GM12873 (cell line): ENCODE data around the gene DENND2C.

Experiments
- TF ChIP-seq, protein P1 (sequence below): IDR thresholded peaks from 2 replicates; pipeline ENCODE4 v1.5.1; 2012; ENCODE audit warnings: low read depth, mild to moderate bottlenecking, moderate library complexity, low read length, control low read depth; ENCODE audit not compliant: insufficient read depth; ENCODE audit errors: missing control alignments

DENND2C gene

DNA sequence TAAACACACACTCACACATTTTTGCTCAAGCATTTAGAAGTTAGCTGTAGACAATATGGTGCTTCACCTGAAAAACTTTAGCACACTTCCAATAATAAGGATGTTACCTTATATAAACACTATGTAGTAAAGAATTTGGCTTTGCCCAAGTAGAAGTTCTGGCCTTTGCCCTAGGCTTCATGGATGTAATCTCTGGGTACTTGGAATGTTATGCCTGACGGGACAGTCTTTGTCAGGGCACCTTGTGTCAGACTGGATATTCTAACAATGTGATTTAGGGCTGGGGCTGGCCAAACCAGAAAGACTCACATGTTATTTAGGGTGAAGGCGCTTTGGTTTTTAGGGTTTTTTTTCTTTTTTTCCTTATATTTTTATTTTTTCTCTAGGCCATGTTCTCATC, 124.1 kb downstream of the DENND2C start:
- TF ChIP-seq, protein P1, sequence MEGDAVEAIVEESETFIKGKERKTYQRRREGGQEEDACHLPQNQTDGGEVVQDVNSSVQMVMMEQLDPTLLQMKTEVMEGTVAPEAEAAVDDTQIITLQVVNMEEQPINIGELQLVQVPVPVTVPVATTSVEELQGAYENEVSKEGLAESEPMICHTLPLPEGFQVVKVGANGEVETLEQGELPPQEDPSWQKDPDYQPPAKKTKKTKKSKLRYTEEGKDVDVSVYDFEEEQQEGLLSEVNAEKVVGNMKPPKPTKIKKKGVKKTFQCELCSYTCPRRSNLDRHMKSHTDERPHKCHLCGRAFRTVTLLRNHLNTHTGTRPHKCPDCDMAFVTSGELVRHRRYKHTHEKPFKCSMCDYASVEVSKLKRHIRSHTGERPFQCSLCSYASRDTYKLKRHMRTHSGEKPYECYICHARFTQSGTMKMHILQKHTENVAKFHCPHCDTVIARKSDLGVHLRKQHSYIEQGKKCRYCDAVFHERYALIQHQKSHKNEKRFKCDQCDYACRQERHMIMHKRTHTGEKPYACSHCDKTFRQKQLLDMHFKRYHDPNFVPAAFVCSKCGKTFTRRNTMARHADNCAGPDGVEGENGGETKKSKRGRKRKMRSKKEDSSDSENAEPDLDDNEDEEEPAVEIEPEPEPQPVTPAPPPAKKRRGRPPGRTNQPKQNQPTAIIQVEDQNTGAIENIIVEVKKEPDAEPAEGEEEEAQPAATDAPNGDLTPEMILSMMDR = no peak

GRCh38 chr1:114545315-114545714, 124.5 kb downstream of the DENND2C start:
- TF ChIP-seq, protein P1 = no peak

DNA sequence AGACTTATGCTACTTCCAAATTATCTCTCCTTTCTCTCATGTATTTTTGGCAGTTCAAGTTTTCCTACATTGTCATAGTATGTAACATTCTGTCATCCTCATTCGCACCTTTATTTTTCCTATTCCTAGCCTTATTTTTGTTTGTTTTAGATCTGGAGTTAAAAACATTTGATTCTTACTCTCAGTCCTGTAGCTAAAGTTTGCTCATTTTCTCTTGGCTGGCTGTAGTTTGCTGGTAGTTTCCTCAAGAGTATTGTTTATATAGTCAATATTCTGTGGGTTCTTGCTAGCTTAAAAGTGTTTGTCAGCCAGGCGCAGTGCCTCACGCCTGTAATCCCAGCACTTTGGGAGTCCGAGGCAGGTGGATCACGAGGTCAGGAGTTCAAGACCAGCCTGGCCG, 129.0 kb downstream of the DENND2C start:
- TF ChIP-seq, protein P1 = no peak

DNA sequence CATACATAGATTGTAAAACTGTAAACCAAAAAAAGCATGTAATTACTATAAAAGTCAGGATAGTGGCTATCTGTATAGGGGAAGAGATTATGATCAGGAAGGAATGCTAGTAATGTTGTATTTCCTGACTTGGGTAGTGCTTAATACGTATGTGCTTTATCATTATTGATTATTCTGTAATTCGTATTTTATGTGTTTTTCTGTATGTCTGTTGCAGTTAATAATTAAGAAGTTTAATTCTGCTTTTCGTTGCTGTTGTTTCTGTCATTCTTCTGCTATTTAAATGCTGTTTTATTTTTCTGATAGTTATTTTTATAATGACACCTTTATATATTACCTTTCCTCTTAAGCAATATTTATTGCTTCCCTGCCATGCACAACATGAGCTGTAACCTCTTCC, 129.6 kb downstream of the DENND2C start:
- TF ChIP-seq, protein P1 = no peak

- TF ChIP-seq, protein P1 = no peak
These were observed 133.8 kb downstream of the DENND2C start for GRCh38 chr1:114536043-114536442.

DNA sequence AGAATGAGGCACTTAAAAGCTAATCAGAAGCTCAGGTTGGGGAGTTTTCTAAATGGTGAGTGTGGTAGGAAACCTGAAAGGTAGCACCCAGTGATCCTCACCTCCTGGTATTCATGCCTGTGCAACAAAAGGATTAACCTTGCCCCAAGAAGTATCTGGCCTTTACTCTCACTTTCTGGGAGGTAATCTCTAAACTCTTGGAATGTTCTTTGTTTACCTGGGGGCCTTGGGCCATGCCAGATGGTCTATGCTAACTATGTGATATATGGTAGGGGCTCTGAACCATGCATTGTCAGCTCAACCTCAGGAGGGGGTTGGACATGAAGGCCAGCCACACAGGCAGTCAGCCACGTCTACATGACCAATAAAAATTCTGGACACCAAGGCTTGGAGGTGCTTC, 134.4 kb downstream of the DENND2C start:
- TF ChIP-seq, protein P1 = no peak
